Thymus (tissue), 11 donors: ENCODE results near the gene ACYP1. TPM values are rescaled to one million over a fixed set of nuclear protein-coding genes. Genes with fewer than 3 reads are reported as not detected.

Experiments used
- DNase-seq, 9 donors: peaks; one replicate each; pipeline ENCODE4 v3.0.0-alpha.2; 2013; ENCODE audit warnings: low spot score in 9 of 9, low read depth in 6 of 9, missing footprints in 1 of 9
- H3K27ac ChIP-seq, 2 donors: one replicate each; pipeline ENCODE4 v1.5.1; 2013; ENCODE audit warnings: control low read depth in 1 of 2, low read depth in 1 of 2, low read length in 1 of 2, mild to moderate bottlenecking in 1 of 2, moderate library complexity in 1 of 2
- H3K27me3 ChIP-seq, 2 donors: one replicate each; pipeline ENCODE4 v1.5.1; 2013; ENCODE audit warnings: low read length in 1 of 2; ENCODE audit not compliant: control insufficient read depth in 2 of 2, insufficient read depth in 1 of 2
- H3K36me3 ChIP-seq, 2 donors: one replicate each; pipeline ENCODE4 v1.5.1; 2013; ENCODE audit warnings: low read length in 1 of 2, mild to moderate bottlenecking in 1 of 2, moderate library complexity in 1 of 2; ENCODE audit not compliant: control insufficient read depth in 2 of 2, insufficient read depth in 2 of 2
- H3K4me1 ChIP-seq, 2 donors: one replicate each; pipeline ENCODE4 v1.5.1; 2013; ENCODE audit warnings: low read length in 2 of 2; ENCODE audit not compliant: control insufficient read depth in 2 of 2, insufficient read depth in 2 of 2
- H3K4me3 ChIP-seq, 2 donors: one replicate each; pipeline ENCODE4 v1.5.1; 2013; ENCODE audit warnings: low read length in 2 of 2, control low read depth in 1 of 2, mild to moderate bottlenecking in 1 of 2
- H3K9me3 ChIP-seq, 2 donors: one replicate each; pipeline ENCODE4 v1.5.1; 2013; ENCODE audit warnings: low read length in 1 of 2, mild to moderate bottlenecking in 1 of 2; ENCODE audit not compliant: control insufficient read depth in 2 of 2, insufficient read depth in 1 of 2
- WGBS: extraction: QIAGEN DNeasy Blood & Tissue Kit; methylation state at CpG from one replicate; pipeline ENCODE4 v1.1.7; 2013; 5-methylcytosine and 5-hydroxymethylcytosine counted together
- polyA plus RNA-seq: library from polyadenylated mRNA; stranded (reverse); fragments of 200-250 nt; gene quantifications from one replicate; pipeline ENCODE4 v1.2.3, GENCODE V29; 2013
- total RNA-seq: library from RNA; stranded (reverse); fragments of 120-200 nt; gene quantifications from one replicate; pipeline ENCODE4 v1.2.4, GENCODE V29; 2013
- donor health status: healthy.

ACYP1 gene
- total and polyA plus RNA-seq, 2 donors = 24.8 to 49.9 TPM

GRCh38 chr14:75049136-75049535 is 14.7 kb downstream of the ACYP1 start:
- H3K27me3 ChIP-seq = no peaks in the 10 kb centered on the region
- peaks cover 0 to 7% of the 10 kb centered on the region in 2 donors for H3K4me1 ChIP-seq
- DNase-seq = no peak
- H3K36me3 ChIP-seq = peaks cover 0 to 4% of the 10 kb centered on the region in 2 donors
- H3K9me3 ChIP-seq = no peaks in the 10 kb centered on the region
- H3K27ac ChIP-seq = no peak overlapping the region
- 96% methylated on average over 5 of the region's 5 CpGs for WGBS
- no peak overlapping the region for H3K4me3 ChIP-seq

GRCh38 chr14:75048101-75048500 is 15.7 kb downstream of the ACYP1 start:
- no peak for DNase-seq
- Histone ChIP-seq H3K27me3 (no peaks in the 10 kb centered on the region), H3K36me3 (peaks cover 0 to 4% of the 10 kb centered on the region in 2 donors), H3K27ac (no peak overlapping the region), H3K4me1 (peaks cover 0 to 7% of the 10 kb centered on the region in 2 donors), H3K9me3 (no peaks in the 10 kb centered on the region), H3K4me3 (no peak overlapping the region)
- 94% methylated on average over 2 of the region's 2 CpGs for WGBS

GRCh38 chr14:75047506-75047905 is 16.3 kb downstream of the ACYP1 start:
- no peak overlapping the region for H3K4me3 ChIP-seq
- no peaks in the 10 kb centered on the region for H3K27me3 ChIP-seq
- WGBS = 96% methylated on average over 4 of the region's 4 CpGs
- H3K27ac ChIP-seq = no peak overlapping the region
- H3K4me1 ChIP-seq = peaks cover 0 to 7% of the 10 kb centered on the region in 2 donors
- no peaks in the 10 kb centered on the region for H3K9me3 ChIP-seq
- peaks cover 0 to 4% of the 10 kb centered on the region in 2 donors for H3K36me3 ChIP-seq
- no peak for DNase-seq

GRCh38 chr14:75046899-75047298 is 16.9 kb downstream of the ACYP1 start:
- Histone ChIP-seq H3K9me3 (no peaks in the 10 kb centered on the region), H3K36me3 (peaks cover 0 to 6% of the 10 kb centered on the region in 2 donors), H3K4me3 (no peak overlapping the region), H3K27ac (no peak overlapping the region), H3K27me3 (no peaks in the 10 kb centered on the region), H3K4me1 (peaks cover 0 to 7% of the 10 kb centered on the region in 2 donors)
- DNase-seq = no peak
- WGBS = 97% methylated on average over 3 of the region's 3 CpGs

- peaks cover 0 to 7% of the 10 kb centered on the region in 2 donors for H3K4me1 ChIP-seq
- H3K27ac ChIP-seq = no peak overlapping the region
- peaks cover 0 to 6% of the 10 kb centered on the region in 2 donors for H3K36me3 ChIP-seq
- WGBS = 97% methylated on average over 5 of the region's 5 CpGs
- no peak overlapping the region for H3K4me3 ChIP-seq
- DNase-seq = no peak
- H3K27me3 ChIP-seq = no peaks in the 10 kb centered on the region
- no peaks in the 10 kb centered on the region for H3K9me3 ChIP-seq
Measured at GRCh38 chr14:75046275-75046674, 17.5 kb downstream of the ACYP1 start.

- H3K4me1 ChIP-seq = no peaks in the 10 kb centered on the region
- WGBS = 79% methylated on average over 8 of the region's 8 CpGs
- H3K27me3 ChIP-seq = no peaks in the 10 kb centered on the region
- DNase-seq = no peak
- H3K27ac ChIP-seq = no peak overlapping the region
- no peaks in the 10 kb centered on the region for H3K9me3 ChIP-seq
- H3K4me3 ChIP-seq = no peak overlapping the region
- peaks cover 0 to 6% of the 10 kb centered on the region in 2 donors for H3K36me3 ChIP-seq
Measured at GRCh38 chr14:75044752-75045151, 19.1 kb downstream of the ACYP1 start.

GRCh38 chr14:75044322-75044721 is 19.5 kb downstream of the ACYP1 start:
- peaks cover 0 to 4% of the 10 kb centered on the region in 2 donors for H3K36me3 ChIP-seq
- H3K4me1 ChIP-seq = no peaks in the 10 kb centered on the region
- H3K27me3 ChIP-seq = no peaks in the 10 kb centered on the region
- no peak overlapping the region for H3K4me3 ChIP-seq
- H3K27ac ChIP-seq = no peak overlapping the region
- WGBS = 11% methylated on average over 2 of the region's 2 CpGs
- H3K9me3 ChIP-seq = no peaks in the 10 kb centered on the region
- no peak for DNase-seq

- peaks cover 0 to 9% of the 10 kb centered on the region in 2 donors for H3K36me3 ChIP-seq
- 96% methylated on average over 6 of the region's 6 CpGs for WGBS
- no peak overlapping the region for H3K4me3 ChIP-seq
- no peaks in the 10 kb centered on the region for H3K4me1 ChIP-seq
- H3K27me3 ChIP-seq = no peaks in the 10 kb centered on the region
- no peaks in the 10 kb centered on the region for H3K9me3 ChIP-seq
- no peak overlapping the region for H3K27ac ChIP-seq
- DNase-seq = no peak
Measured at GRCh38 chr14:75042035-75042434, 21.8 kb downstream of the ACYP1 start.

- Histone ChIP-seq H3K4me1 (no peaks in the 10 kb centered on the region), H3K36me3 (peaks cover 0 to 11% of the 10 kb centered on the region in 2 donors), H3K9me3 (no peaks in the 10 kb centered on the region), H3K4me3 (no peak overlapping the region), H3K27ac (no peak overlapping the region), H3K27me3 (no peaks in the 10 kb centered on the region)
- no peak for DNase-seq
- 96% methylated on average over 4 of the region's 4 CpGs for WGBS
Measured at GRCh38 chr14:75041613-75042012, 22.2 kb downstream of the ACYP1 start.

- DNase-seq = no peak
- 99% methylated on average over 2 of the region's 2 CpGs for WGBS
- Histone ChIP-seq H3K9me3 (no peaks in the 10 kb centered on the region), H3K4me3 (no peak overlapping the region), H3K4me1 (no peaks in the 10 kb centered on the region), H3K36me3 (peaks cover 0 to 11% of the 10 kb centered on the region in 2 donors), H3K27ac (no peak overlapping the region), H3K27me3 (no peaks in the 10 kb centered on the region)
Measured at GRCh38 chr14:75040959-75041358, 22.9 kb downstream of the ACYP1 start.
